GM18907 (cell line): ENCODE measurements around the gene MED20.

Source experiments
- ATAC-seq: cut with Tn5 transposase; IDR thresholded peaks from one replicate; pipeline ENCODE4 v1.9.1; 2021; ENCODE audit warnings: mild to moderate bottlenecking, moderate library complexity; ENCODE audit not compliant: unreplicated experiment

The MED20 gene

GRCh38 chr6:41914869-41915530 is 5.9 kb downstream of the MED20 start:
- ATAC-seq = no peak

GRCh38 chr6:41914343-41914742 is 6.6 kb downstream of the MED20 start:
- ATAC-seq = no peak

- no peak for ATAC-seq
Measured at GRCh38 chr6:41909727-41910126, 11.2 kb downstream of the MED20 start.

- no peak for ATAC-seq
Measured at GRCh38 chr6:41901882-41902519, 18.9 kb downstream of the MED20 start.

- ATAC-seq = no peak
Measured at GRCh38 chr6:41900861-41901260, 20.1 kb downstream of the MED20 start.

- no peak for ATAC-seq
Measured at GRCh38 chr6:41896281-41896680, 24.7 kb downstream of the MED20 start.

GRCh38 chr6:41895300-41896233 is 25.4 kb downstream of the MED20 start, which contains the start of gene USP49:
USP49 (minus strand) TSS chr6:41895375; CDS start chr6:41806983, 88,392 bp downstream.
- peak; percentile 83 for ATAC-seq

GRCh38 chr6:41894366-41895299 is 26.3 kb downstream of the MED20 start:
- peak; percentile 25 for ATAC-seq

GRCh38 chr6:41892921-41893564 is 27.9 kb downstream of the MED20 start:
- no peak for ATAC-seq

- ATAC-seq = no peak
Measured at GRCh38 chr6:41887331-41887751, 33.6 kb downstream of the MED20 start.

GRCh38 chr6:41885930-41886329 is 35.0 kb downstream of the MED20 start:
- ATAC-seq = no peak

GRCh38 chr6:41884957-41885356 is 36.0 kb downstream of the MED20 start:
- no peak for ATAC-seq

GRCh38 chr6:41881506-41881905 is 39.4 kb downstream of the MED20 start:
- no peak for ATAC-seq

GRCh38 chr6:41878961-41879405 is 42.0 kb downstream of the MED20 start:
- ATAC-seq = no peak

- no peak for ATAC-seq
Measured at GRCh38 chr6:41878246-41878645, 42.7 kb downstream of the MED20 start.

- no peak for ATAC-seq
Measured at GRCh38 chr6:41877051-41877680, 43.8 kb downstream of the MED20 start.

GRCh38 chr6:41874741-41875140 is 46.2 kb downstream of the MED20 start:
- ATAC-seq = no peak

- ATAC-seq = no peak
Measured at GRCh38 chr6:41872147-41872546, 48.8 kb downstream of the MED20 start.

GRCh38 chr6:41871691-41872090 is 49.2 kb downstream of the MED20 start:
- no peak for ATAC-seq
